WTC11 (cell line): ENCODE results near the gene LRRC17. TPM values are rescaled to one million over a fixed set of nuclear protein-coding genes. Genes with fewer than 3 reads are reported as not detected.

Experiments
- ATAC-seq: fragments of 200-7000 bp; cut with Tn5 transposase; 2 replicates; pipeline ENCODE4 v1.10.0; 2021; ENCODE audit warnings: mild to moderate bottlenecking, moderate library complexity
- CTCF ChIA-PET: fragments of 300-600 bp; sonication (Branson Sonifier 250); formaldehyde crosslinking; loops from one replicate; lab custom pipeline; 2021; ENCODE audit warnings: antibody characterized with exemption; lab: Charles Lee
- POLR2A ChIA-PET: fragments of 350-600 bp; sonication (Branson Sonifier 250); formaldehyde crosslinking; loops from one replicate; lab custom pipeline; 2021; ENCODE audit warnings: antibody characterized with exemption; lab: Charles Lee
- DNase-seq: peaks from one replicate; pipeline ENCODE4 v3.0.0; 2021; ENCODE audit warnings: low spot score
- H3K27ac Mint-ChIP-seq: 2 replicates; pipeline ENCODE4 v1.8.0; 2021; ENCODE audit warnings: mixed read lengths
- H3K27me3 Mint-ChIP-seq: 2 replicates; pipeline ENCODE4 v1.8.0; 2021; ENCODE audit warnings: low read depth, mild to moderate bottlenecking, moderate library complexity, mixed read lengths
- H3K36me3 Mint-ChIP-seq: 2 replicates; pipeline ENCODE4 v1.8.0; 2021; ENCODE audit warnings: mixed read lengths
- H3K4me1 Mint-ChIP-seq: 2 replicates; pipeline ENCODE4 v1.8.0; 2022; ENCODE audit warnings: mixed read lengths
- H3K4me3 Mint-ChIP-seq: 2 replicates; pipeline ENCODE4 v1.8.0; 2021; ENCODE audit warnings: mild to moderate bottlenecking, moderate library complexity, mixed read lengths
- H3K9me3 Mint-ChIP-seq: 2 replicates; pipeline ENCODE4 v1.8.0; 2021; ENCODE audit warnings: mixed read lengths
- ATF3 ChIP-seq: sonication (generic); formaldehyde crosslinking; conservative IDR thresholded peaks from 2 replicates; pipeline ENCODE4 v1.8.1; 2022; ENCODE audit warnings: mild to moderate bottlenecking, missing genetic modification reagents
- ATF6 ChIP-seq: sonication (generic); formaldehyde crosslinking; IDR thresholded peaks from 2 replicates; pipeline ENCODE4 v1.8.1; 2023; ENCODE audit warnings: mild to moderate bottlenecking, missing genetic modification reagents
- CBFB ChIP-seq: sonication (generic); formaldehyde crosslinking; IDR thresholded peaks from 2 replicates; pipeline ENCODE4 v1.8.1; 2022; ENCODE audit warnings: mild to moderate bottlenecking, low read depth, missing genetic modification reagents
- ETV6 ChIP-seq: sonication (generic); formaldehyde crosslinking; IDR thresholded peaks from 2 replicates; pipeline ENCODE4 v1.8.1; 2022; ENCODE audit warnings: mild to moderate bottlenecking, missing genetic modification reagents
- HMGXB4 ChIP-seq: sonication (generic); formaldehyde crosslinking; IDR thresholded peaks from 2 replicates; pipeline ENCODE4 v1.8.1; 2023; ENCODE audit warnings: mild to moderate bottlenecking, moderate library complexity, missing genetic modification reagents
- MAX ChIP-seq: sonication (generic); formaldehyde crosslinking; IDR thresholded peaks from 2 replicates; pipeline ENCODE4 v1.8.0; 2022; ENCODE audit warnings: mild to moderate bottlenecking, missing genetic modification reagents
- NFATC4 ChIP-seq: fragments of 250-450 bp; sonication (Bioruptor Pico); IDR thresholded peaks from 2 replicates; pipeline ENCODE4 v1.9.0; 2021; ENCODE audit warnings: mild to moderate bottlenecking
- NR3C1 ChIP-seq: sonication (generic); formaldehyde crosslinking; conservative IDR thresholded peaks from 2 replicates; pipeline ENCODE4 v1.8.1; 2023; ENCODE audit warnings: low read depth, mild to moderate bottlenecking, missing genetic modification reagents
- PREB ChIP-seq: sonication (generic); formaldehyde crosslinking; IDR thresholded peaks from 2 replicates; pipeline ENCODE4 v1.8.1; 2022; ENCODE audit warnings: mild to moderate bottlenecking, missing genetic modification reagents, moderate library complexity, borderline replicate concordance
- STAT6 ChIP-seq: sonication (generic); formaldehyde crosslinking; conservative IDR thresholded peaks from 2 replicates; pipeline ENCODE4 v1.8.1; 2023; ENCODE audit warnings: mild to moderate bottlenecking, low read depth, missing genetic modification reagents, moderate library complexity
- TEAD1 ChIP-seq: sonication (generic); formaldehyde crosslinking; IDR thresholded peaks from 2 replicates; pipeline ENCODE4 v1.8.0; 2022; ENCODE audit warnings: mild to moderate bottlenecking, missing genetic modification reagents
- TEAD4 ChIP-seq: sonication (generic); formaldehyde crosslinking; IDR thresholded peaks from 2 replicates; pipeline ENCODE4 v1.8.0; 2022; ENCODE audit warnings: mild to moderate bottlenecking, missing genetic modification reagents
- TP53 ChIP-seq: sonication (generic); formaldehyde crosslinking; IDR thresholded peaks from 2 replicates; pipeline ENCODE4 v1.8.1; 2023; ENCODE audit warnings: mild to moderate bottlenecking, missing genetic modification reagents
- ZNF121 ChIP-seq: sonication (generic); formaldehyde crosslinking; IDR thresholded peaks from 2 replicates; pipeline ENCODE4 v1.8.0; 2023; ENCODE audit warnings: missing genetic modification reagents
- ZNF219 ChIP-seq: sonication (generic); formaldehyde crosslinking; IDR thresholded peaks from 2 replicates; pipeline ENCODE4 v1.8.0; 2023; ENCODE audit warnings: missing genetic modification reagents, mild to moderate bottlenecking, borderline replicate concordance
- ZNF281 ChIP-seq: sonication (generic); formaldehyde crosslinking; IDR thresholded peaks from 2 replicates; pipeline ENCODE4 v1.8.0; 2023; ENCODE audit warnings: mild to moderate bottlenecking, missing genetic modification reagents
- ZNF423 ChIP-seq: fragments of 250-450 bp; sonication (Bioruptor Pico); IDR thresholded peaks from 2 replicates; pipeline ENCODE4 v2.1.2; 2022; ENCODE audit warnings: mild to moderate bottlenecking, moderate library complexity
- ZNF671 ChIP-seq: fragments of 250-450 bp; sonication (Bioruptor Pico); IDR thresholded peaks from 2 replicates; pipeline ENCODE4 v1.8.0; 2021; ENCODE audit warnings: mild to moderate bottlenecking
- ZSCAN18 ChIP-seq: fragments of 250-450 bp; sonication (Bioruptor Pico); IDR thresholded peaks from 2 replicates; pipeline ENCODE4 v2.1.2; 2022; ENCODE audit warnings: mild to moderate bottlenecking, moderate library complexity
- total RNA-seq: library from RNA; stranded (reverse); gene quantifications from 3 replicates; pipeline ENCODE4 v1.2.3, GENCODE V29; 2021

Gene LRRC17
- total RNA-seq, 1 experiment from 2014 or later = 1.6 TPM

- Mint-ChIP-seq H3K4me3 (no peak overlapping the region), H3K9me3 (peaks cover 6% of the 10 kb centered on the region; the same call in 1 of the 2 replicates), H3K27ac (no peak overlapping the region), H3K36me3 (no peaks in the 10 kb centered on the region), H3K27me3 (no peaks in the 10 kb centered on the region), H3K4me1 (no peaks in the 10 kb centered on the region)
- ChIA-PET CTCF (no interaction called here), POLR2A (no interaction called here)
- ATAC-seq (no peak), DNase-seq (no peak)
- TF ChIP-seq TEAD4 (CRISPR knock-in tag) = no peak
- TF ChIP-seq ZNF219 (CRISPR knock-in tag) = no peak
- no peak for TF ChIP-seq ZNF423 (CRISPR knock-in tag)
- no peak for TF ChIP-seq ZSCAN18
- no peak for TF ChIP-seq MAX (CRISPR knock-in tag)
- TF ChIP-seq ATF3 (CRISPR knock-in tag) = no peak
- TF ChIP-seq ATF6 = no peak
- no peak for TF ChIP-seq TP53 (CRISPR knock-in tag)
- no peak for TF ChIP-seq CBFB (CRISPR knock-in tag)
- no peak for TF ChIP-seq NFATC4 (CRISPR knock-in tag)
- no peak for TF ChIP-seq HMGXB4 (CRISPR knock-in tag)
- no peak for TF ChIP-seq STAT6 (CRISPR knock-in tag)
- TF ChIP-seq PREB = no peak
- TF ChIP-seq ZNF671 = no peak
- no peak for TF ChIP-seq TEAD1 (CRISPR knock-in tag)
- TF ChIP-seq ZNF121 (CRISPR knock-in tag) = no peak
- no peak for TF ChIP-seq ZNF281 (CRISPR knock-in tag)
- TF ChIP-seq NR3C1 (CRISPR knock-in tag) = no peak
- no peak for TF ChIP-seq ETV6 (CRISPR knock-in tag)
Measured at GRCh38 chr7:102991540-102992214, 78.9 kb downstream of the LRRC17 start.
